Measurements from ENCODE around the gene OXSR1.

DNA sequence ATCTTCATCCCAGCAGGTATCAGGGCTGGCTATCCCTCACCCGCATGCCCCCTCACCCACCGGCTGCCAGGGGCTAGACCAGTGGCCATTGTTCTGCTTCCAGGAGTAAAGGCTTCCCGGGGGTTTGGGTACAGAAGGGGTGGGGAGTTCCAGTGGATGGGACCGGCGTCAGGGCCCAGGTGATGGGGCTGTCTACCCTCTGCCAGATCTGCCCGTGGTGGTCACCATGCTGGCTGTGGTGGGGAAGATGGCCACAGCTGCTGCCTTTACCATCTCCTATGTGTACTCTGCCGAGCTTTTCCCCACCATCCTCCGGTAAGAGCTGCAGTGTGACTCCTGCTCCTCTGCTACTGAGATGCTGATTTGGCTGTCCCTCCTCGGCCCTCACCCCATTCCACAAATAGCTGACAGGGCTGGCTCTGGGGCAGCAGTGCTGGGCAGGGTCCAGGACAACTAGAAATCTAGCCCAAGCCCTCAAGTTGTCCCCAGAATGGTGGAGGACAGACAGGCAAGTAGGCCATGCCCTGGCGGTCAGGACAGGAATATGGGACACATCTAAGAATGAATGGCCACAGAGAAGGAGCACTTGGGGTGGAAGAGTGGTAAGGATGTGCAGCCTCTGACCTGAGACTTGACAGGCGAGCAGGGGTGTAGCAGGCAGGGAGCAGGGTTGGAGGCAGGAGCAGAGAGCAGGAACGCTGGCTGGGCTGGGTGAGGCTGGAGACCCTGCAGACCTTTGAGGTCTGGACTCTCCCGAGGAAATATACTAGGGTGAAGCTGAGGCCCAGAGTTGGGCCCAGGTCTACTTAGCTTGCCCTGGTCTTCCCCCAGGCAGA is 111.0 kb downstream of the OXSR1 start:
- TF ChIP-seq, protein P1, sequence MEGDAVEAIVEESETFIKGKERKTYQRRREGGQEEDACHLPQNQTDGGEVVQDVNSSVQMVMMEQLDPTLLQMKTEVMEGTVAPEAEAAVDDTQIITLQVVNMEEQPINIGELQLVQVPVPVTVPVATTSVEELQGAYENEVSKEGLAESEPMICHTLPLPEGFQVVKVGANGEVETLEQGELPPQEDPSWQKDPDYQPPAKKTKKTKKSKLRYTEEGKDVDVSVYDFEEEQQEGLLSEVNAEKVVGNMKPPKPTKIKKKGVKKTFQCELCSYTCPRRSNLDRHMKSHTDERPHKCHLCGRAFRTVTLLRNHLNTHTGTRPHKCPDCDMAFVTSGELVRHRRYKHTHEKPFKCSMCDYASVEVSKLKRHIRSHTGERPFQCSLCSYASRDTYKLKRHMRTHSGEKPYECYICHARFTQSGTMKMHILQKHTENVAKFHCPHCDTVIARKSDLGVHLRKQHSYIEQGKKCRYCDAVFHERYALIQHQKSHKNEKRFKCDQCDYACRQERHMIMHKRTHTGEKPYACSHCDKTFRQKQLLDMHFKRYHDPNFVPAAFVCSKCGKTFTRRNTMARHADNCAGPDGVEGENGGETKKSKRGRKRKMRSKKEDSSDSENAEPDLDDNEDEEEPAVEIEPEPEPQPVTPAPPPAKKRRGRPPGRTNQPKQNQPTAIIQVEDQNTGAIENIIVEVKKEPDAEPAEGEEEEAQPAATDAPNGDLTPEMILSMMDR (IDR thresholded peaks at IDR 0.05) = no peak
- TF ChIP-seq POLR2A (IDR thresholded peaks at IDR 0.05) = no peak

Measured in uterus (tissue), 2 donors.